ENCODE data around the gene CTTN. TPM values are rescaled to one million over a fixed set of nuclear protein-coding genes. Genes with fewer than 3 reads are reported as not detected.

The CTTN gene
- total and polyA plus RNA-seq, 9 of the 15 experiments (the other 6 are each of a cell fraction or from before 2014, with no cell fraction given), result 9.9 to 158 (median 99.7) TPM

- TF ChIP-seq, protein P1, sequence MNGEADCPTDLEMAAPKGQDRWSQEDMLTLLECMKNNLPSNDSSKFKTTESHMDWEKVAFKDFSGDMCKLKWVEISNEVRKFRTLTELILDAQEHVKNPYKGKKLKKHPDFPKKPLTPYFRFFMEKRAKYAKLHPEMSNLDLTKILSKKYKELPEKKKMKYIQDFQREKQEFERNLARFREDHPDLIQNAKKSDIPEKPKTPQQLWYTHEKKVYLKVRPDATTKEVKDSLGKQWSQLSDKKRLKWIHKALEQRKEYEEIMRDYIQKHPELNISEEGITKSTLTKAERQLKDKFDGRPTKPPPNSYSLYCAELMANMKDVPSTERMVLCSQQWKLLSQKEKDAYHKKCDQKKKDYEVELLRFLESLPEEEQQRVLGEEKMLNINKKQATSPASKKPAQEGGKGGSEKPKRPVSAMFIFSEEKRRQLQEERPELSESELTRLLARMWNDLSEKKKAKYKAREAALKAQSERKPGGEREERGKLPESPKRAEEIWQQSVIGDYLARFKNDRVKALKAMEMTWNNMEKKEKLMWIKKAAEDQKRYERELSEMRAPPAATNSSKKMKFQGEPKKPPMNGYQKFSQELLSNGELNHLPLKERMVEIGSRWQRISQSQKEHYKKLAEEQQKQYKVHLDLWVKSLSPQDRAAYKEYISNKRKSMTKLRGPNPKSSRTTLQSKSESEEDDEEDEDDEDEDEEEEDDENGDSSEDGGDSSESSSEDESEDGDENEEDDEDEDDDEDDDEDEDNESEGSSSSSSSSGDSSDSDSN (IDR thresholded peaks at IDR 0.05; ENCODE audit: borderline replicate concordance in 1 of 2, low read depth in 2 of 2, low read length in 2 of 2), result peak in 1 of 2 experiments; percentile 79; a peak in 2 of 4 replicates
- TF ChIP-seq NFRKB (IDR thresholded peaks at IDR 0.05; ENCODE audit: low read depth) (0 out of 2 replicates have a peak, but pooled peaks have one; percentile 31), MTA3 (IDR thresholded peaks at IDR 0.05; ENCODE audit: borderline replicate concordance) (0 out of 2 replicates have a peak, but pooled peaks have one; percentile 16), NR2C2 (CRISPR knock-in tag; IDR thresholded peaks at IDR 0.05) (no peak), NR2C2 (tag; IDR thresholded peaks at IDR 0.05) (no peak), FOS (IDR thresholded peaks at IDR 0.05; ENCODE audit: extremely low read depth, insufficient read length) (no peak), MED1 (CRISPR knock-in tag; IDR thresholded peaks at IDR 0.05; ENCODE audit: borderline replicate concordance) (no peak), LEF1 (IDR thresholded peaks at IDR 0.05) (no peak), SIRT6 (IDR thresholded peaks at IDR 0.05; ENCODE audit: low read depth, low read length) (no peak), SNIP1 (IDR thresholded peaks at IDR 0.05; ENCODE audit: low read depth) (no peak), MXI1 (IDR thresholded peaks at IDR 0.05; ENCODE audit: low read depth, low read length) (no peak), POLR2A (conservative IDR thresholded peaks at IDR 0.05) (peak; percentile 27; the same call in 1 of the 2 replicates), TRIM24 (IDR thresholded peaks at IDR 0.05) (no peak), MCM2 (IDR thresholded peaks at IDR 0.05; ENCODE audit: low read depth) (no peak), RAD51 (IDR thresholded peaks at IDR 0.05; ENCODE audit: borderline replicate concordance, low read depth) (no peak), NFYB (IDR thresholded peaks at IDR 0.05; ENCODE audit: extremely low read depth, insufficient read length) (no peak), GABPA (tag; conservative IDR thresholded peaks at IDR 0.05; ENCODE audit: low read depth) (no peak), GABPB1 (CRISPR knock-in tag; IDR thresholded peaks at IDR 0.05) (peak; percentile 36; the same call in 1 of the 2 replicates), SRSF3 (IDR thresholded peaks at IDR 0.05; ENCODE audit: insufficient read depth, low read length) (no peak), C11orf30 (IDR thresholded peaks at IDR 0.05; ENCODE audit: low read depth) (no peak), PHF20 (IDR thresholded peaks at IDR 0.05; ENCODE audit: partially characterized antibody) (peak; percentile 53), ZNF408 (CRISPR knock-in tag; IDR thresholded peaks at IDR 0.05; ENCODE audit: low read depth) (no peak), TFAM (CRISPR knock-in tag; conservative IDR thresholded peaks at IDR 0.05) (no peak), NR2F6 (CRISPR knock-in tag; IDR thresholded peaks at IDR 0.05) (no peak)
- TF ChIP-seq, protein P2, sequence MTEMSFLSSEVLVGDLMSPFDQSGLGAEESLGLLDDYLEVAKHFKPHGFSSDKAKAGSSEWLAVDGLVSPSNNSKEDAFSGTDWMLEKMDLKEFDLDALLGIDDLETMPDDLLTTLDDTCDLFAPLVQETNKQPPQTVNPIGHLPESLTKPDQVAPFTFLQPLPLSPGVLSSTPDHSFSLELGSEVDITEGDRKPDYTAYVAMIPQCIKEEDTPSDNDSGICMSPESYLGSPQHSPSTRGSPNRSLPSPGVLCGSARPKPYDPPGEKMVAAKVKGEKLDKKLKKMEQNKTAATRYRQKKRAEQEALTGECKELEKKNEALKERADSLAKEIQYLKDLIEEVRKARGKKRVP (CRISPR knock-in tag; IDR thresholded peaks at IDR 0.05), result no peak
Observed at GRCh38 chr11:70397336-70397982, 870 bp upstream of the CTTN start (continued).

All from K562 (cell line).